Activated CD4-positive, alpha-beta T cell treated with anti-CD3 and anti-CD28 coated beads for 4 hours (primary cell): ENCODE data around the gene FAM131A.
A peak's percentile ranks its signal among the peaks of the same experiment; 100 is the strongest.

Experiments used
- DNase-seq, 2 donors: peaks; one replicate each; pipeline ENCODE4 v3.0.0-alpha.2; 2020

The FAM131A gene

GRCh38 chr3:184379358-184380184, 42.2 kb downstream of the FAM131A start, which contains the start of gene CHRD:
CHRD (plus strand) TSS chr3:184380054; CDS start chr3:184380319, 265 bp downstream.
- DNase-seq, result no peak

- DNase-seq, result peak in 1 of 2 donors; percentile 30
These were observed 42.8 kb downstream of the FAM131A start for GRCh38 chr3:184380185-184380626.

GRCh38 chr3:184380627-184381260, 43.3 kb downstream of the FAM131A start:
- DNase-seq, result no peak

GRCh38 chr3:184381261-184382224, 44.1 kb downstream of the FAM131A start:
- DNase-seq, result no peak

- no peak for DNase-seq
These were observed 45.1 kb downstream of the FAM131A start for GRCh38 chr3:184382326-184383032.

- no peak for DNase-seq
These were observed 45.8 kb downstream of the FAM131A start for GRCh38 chr3:184383033-184383740.

- DNase-seq, result no peak
These were observed 46.9 kb downstream of the FAM131A start for GRCh38 chr3:184384342-184384741.

GRCh38 chr3:184384856-184385422, 47.5 kb downstream of the FAM131A start:
- no peak for DNase-seq

- no peak for DNase-seq
These were observed 48.8 kb downstream of the FAM131A start for GRCh38 chr3:184386047-184386806.

- no peak for DNase-seq
These were observed 49.8 kb downstream of the FAM131A start for GRCh38 chr3:184387174-184387714.

GRCh38 chr3:184388164-184388935, 51.0 kb downstream of the FAM131A start:
- DNase-seq, result no peak

- no peak for DNase-seq
These were observed 51.5 kb downstream of the FAM131A start for GRCh38 chr3:184388936-184389230.

- DNase-seq, result no peak
These were observed 52.0 kb downstream of the FAM131A start for GRCh38 chr3:184389384-184389783.

GRCh38 chr3:184389935-184390528, 52.6 kb downstream of the FAM131A start:
- no peak for DNase-seq

GRCh38 chr3:184391266-184391665, 53.9 kb downstream of the FAM131A start:
- no peak for DNase-seq

- no peak for DNase-seq
These were observed 57.9 kb downstream of the FAM131A start for GRCh38 chr3:184395320-184395660.
